SKM-1 treated with dmso at 0.1 percent for 144 hours (cell line): ENCODE results near the gene SNX33.
"Not testable (repeated sequence)": the region's sequence is repeated elsewhere in the genome, so short reads cannot be mapped to it uniquely, and the experiment has no call there.

ENCODE experiments used
- DNase-seq: peaks from one replicate; lab custom pipeline; 2025; ENCODE audit not compliant: unreplicated experiment; lab: John Stamatoyannopoulos, UW

Gene SNX33

DNA sequence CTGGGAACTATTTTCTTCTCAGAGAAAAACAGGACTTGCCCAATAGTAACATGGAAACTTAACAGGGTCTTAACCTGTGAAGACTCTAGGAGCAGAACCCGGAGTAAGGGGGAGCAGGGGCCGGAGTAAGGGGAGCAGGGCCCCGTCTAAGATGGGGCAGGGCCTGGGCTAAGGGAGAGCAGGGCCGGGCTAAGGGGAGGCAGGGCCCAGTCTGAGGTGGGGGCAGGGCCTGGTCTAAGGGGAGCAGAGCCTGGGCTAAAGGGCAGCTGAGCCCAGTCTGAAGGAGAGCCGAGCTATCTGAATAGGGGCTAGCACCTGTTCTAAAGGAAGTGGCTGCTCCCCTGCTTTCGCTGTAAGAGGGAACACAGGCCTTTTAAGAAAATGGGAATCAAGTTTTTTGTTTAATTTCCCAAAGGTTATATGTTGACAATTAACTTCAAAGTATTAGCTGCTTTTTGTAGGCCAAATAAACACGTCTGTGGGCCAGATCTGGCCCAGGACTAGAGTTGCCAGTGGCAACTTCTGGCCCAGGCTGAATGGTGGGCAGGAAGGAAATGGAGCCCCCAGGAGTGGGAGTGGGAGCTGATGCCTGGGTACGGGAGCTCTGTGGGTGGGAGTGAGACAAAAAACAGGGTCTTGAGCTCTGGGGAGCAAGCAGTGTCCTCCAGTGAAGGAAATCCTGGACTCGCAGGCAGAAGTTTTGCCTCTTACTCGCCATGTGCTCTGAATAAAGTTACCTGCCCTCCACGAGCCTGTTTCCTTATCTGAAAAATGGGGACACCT lies 32.5 kb downstream of the SNX33 start:
- DNase-seq = no peak

DNA sequence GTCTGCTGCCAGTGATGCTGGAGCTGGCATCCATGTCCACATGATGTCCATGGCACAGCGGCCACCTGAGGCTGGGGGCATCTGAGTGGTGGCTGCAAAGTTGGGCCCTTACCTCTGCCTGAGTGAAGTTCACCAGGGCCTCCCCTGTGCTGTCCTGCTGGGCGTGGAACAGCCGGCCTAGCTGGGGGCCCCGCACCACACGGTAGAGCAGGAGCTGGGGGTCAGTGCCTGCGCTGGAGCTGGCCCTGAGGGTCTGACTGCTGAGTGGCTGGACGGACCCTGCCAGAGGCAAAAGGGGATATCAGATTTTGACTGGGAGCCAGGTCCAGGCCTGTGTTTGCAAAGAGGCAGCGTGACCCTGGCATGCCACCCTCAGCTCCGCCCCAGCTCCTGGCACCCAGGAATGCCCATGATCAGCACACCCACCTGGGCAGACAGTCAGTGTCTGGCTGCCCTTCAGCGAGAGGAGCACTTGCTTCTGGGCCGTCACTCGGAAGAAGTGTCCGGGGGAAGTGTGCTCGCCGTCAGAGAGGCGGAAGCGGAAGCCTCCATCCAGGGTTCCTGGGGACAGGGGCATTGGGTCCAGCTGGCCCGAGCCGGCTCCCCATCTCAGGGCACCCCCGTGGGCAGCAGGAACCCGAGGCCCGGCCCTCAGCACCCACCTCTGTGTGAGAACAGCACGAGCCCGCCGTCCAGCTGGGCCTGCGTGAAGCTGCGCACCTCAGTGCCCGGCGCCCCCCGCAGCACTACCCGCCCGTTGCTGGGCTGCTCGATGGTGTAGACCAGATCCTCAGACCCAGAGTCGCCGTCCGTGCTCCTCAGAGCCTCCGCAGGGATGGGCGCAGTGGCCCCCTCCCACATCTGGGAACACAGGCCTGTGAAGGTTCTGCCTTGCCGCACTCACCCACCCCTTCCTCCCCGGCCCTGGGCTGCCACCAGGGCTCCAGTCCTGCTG lies 34.7 kb downstream of the SNX33 start:
- no peak for DNase-seq

DNA sequence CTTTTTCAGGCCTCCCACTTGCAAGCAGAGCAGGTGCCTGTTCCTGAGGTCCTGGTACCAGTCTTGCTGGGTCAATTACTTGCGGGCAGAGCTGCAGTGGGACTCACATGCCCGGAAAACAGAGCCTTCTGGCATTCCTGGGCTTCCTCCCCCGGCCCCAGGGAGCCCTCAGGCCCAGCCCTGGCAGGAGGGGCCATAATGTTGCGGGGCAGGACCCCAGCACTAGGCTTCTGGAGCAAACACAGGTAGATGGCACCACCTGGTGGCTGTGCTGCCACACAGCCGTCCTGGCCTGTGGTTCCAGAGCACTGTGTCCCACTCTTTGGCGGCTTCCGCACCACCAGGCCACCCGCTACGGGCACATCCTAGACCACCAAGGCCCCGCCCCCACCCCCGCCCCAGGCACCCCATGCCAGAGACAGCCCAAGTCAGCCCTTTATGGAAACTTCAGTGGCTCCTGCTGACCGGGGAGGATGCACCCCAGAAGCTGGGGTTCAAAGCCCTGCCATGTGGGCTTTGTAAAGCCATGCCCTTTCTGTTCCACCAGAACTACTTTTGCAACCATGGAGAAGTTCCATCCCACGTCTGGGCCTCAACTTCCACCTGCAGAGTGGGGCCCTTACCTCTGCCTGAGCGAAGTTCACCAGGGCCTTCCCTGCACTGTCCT lies 36.1 kb downstream of the SNX33 start:
- peak; percentile 33 for DNase-seq

DNA sequence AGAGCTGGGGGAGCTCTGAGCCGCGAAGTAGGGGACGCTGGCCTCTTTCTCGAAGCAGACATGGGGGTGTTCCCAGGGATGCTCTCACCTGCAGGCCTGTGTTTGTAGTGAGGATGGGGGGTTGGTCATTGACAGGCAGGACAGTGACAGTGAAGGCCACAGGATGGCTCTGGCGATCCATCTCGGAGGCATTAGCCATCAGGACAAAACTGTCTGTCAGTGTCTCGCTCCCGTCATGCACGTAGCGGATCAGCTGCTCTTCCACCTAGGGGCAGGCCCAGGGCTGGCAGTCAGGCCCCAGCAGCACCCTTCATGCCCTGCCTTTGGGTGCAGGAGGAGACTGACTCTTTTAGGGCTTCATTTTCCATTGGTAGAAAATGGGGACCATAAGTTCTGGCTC lies 36.9 kb downstream of the SNX33 start:
- no peak for DNase-seq

DNA sequence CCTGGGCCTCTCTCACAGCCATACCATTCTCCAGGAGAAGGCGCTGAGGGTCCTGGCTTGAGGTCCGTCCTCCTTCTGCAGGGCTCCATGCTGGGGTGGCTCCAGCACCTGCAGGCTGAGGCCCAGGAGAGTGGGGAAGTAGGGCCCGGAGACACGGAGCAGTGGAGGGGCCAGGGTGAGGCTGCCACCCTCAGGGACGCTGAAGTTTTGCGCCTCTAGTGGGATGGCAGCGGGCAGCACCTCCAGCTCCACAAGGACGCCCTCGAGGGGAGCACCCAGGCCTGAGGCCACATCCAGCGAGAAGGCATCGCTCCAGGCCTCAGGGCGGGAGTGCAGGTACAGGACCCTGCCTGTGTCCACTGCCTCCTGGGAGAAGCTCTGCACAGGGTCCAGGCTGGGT lies 37.5 kb downstream of the SNX33 start:
- DNase-seq = no peak

DNA sequence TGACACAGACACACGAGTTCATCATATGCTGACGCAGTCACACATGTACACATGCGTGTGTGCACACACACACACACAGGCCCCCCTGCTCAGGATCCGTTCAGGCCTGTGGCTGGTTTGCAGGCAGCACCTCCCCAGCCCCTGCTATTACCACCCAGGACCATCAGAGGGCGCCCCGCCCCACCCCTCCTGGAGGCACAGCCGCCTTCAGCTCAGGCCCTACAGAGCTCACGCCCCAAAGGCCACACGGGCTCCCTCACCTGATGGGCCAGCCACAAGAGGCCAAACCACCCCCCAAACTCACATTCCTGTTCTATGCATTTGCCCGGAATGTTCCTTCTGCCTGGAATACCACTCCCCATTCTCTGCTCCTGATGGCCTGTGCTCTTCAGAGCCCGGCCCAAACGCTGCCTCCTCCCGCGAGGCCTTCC lies 38.5 kb downstream of the SNX33 start:
- peak; percentile 62 for DNase-seq

DNA sequence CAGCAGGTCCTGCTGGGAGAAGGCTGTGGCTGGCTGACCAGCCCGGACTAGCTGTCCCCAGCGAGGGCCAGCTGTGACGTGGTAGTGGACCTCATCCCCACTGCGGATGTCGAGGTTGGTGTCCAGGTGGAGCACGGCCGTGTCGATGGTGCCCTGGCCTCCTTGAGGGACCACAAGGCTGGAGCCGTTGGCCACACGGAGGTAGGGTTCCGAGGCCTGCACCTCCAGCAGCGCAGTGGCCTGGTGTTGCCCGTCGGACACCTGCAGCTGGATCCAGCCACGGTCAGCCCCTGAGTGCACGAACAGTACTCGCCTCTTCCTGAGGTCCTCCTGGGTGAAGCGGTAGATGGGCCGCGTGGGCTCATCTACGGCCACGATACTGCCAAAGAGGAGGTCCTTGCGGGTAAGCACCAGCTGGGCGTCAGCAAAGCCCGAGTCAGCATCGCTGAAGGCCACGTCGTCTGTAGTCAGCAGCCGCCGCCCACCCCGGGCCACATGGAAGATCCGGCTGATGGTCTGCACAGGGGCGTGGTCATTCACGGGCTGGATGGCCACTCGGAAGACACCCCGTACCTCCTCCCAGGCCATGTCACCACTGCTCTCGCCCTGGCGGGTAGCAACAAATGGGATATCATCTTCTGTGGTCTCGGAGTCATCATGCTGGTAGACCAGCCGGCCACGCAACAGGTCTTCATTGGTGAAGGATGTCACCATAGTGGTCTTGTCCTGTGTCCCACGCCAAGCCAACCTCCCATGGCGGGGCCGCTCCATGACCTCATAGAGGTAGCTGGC lies 40.0 kb downstream of the SNX33 start:
- DNase-seq = no peak

DNA sequence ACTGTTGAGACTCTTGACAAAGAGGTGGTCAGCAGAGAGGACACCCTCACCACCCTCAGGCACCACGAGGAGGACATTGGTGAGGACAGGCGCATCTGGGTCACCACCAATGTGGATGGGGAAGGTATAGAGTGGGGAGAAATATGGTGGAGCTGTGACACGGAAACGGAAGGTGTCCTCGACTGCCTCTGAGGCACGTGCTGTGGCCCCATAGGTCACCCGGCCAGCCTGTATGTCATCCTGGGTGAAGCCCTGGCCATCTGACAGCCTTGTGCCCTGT lies 40.5 kb downstream of the SNX33 start:
- no peak for DNase-seq

DNA sequence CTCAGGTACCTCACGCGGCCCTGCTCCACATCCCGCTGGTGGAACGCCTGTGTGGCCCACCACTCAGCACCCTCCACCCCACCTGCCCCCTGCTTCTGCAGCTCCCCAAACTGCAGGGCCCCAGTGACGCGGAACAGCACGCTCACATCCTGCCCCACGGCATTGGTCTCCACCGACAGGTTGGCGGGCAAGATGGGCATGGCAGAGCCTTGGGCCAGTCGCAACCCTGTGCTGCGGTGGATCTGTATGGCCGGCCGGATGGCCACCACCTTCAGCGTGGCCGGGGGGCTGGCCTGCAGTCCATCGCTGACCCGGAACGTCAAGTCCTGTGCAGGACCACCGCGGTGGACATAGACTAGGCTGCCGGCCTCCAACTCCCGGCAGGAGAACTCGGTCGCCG lies 41.1 kb downstream of the SNX33 start:
- no peak for DNase-seq

DNA sequence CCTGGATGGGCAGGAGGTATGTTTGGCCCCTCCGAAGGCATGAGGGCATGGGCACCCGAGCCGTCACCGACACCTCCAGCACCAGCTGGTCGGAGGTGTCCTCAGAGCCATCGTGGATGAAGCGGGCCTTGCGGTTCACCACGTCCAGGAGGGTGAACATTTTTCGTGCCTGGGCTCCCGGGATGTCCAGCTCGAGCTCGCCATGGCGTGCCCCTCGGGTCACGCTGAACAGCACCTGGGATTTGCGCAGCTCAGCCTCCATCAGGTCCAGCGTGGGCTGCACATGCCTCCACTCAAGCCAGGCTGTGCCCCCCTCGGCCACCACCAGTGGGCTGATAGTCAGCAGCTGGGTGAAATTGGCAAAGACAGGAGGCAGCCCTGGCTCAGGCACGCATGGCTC lies 41.7 kb downstream of the SNX33 start:
- DNase-seq = not testable (repeated sequence)

DNA sequence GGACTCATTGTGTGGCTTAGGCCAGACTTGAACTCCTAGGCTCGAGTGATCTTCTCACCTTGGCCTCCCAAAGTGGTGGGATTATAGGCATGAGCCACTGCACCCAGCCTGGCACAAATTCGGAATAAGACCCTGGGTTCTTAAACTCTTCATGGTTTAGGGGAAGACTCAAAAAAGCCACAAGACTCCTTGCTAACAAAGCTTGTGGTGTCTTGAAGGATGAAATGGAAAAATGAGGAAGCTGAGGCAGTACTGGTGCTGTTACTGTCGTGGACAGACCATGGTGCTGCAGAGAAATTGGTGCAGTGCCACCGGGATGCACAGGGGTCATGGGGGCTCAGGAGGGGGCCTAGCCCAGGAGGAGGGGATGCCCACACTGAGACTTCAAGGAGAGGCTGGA lies 44.6 kb downstream of the SNX33 start:
- peak; percentile 36 for DNase-seq

DNA sequence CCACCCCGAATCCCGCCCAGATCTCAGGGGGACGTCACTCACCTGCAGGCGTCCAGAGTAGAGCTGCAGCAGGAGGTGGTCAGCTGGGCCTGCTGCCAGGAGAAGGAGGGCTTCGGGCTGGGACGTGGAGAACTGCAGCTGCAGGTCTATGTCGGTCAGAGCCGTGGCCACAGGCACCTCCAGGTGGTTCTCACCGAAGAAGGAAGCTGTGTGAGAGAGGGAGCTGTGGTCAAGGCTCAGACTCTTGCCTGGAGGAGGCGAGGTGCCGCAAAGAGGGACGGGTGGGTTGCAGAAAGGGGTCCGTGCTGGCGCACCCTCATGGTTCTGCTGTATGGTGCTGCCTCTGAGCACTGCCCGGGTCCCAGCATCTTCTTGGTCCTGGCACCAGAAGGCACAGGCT lies 45.3 kb downstream of the SNX33 start:
- DNase-seq = not testable (repeated sequence)

DNA sequence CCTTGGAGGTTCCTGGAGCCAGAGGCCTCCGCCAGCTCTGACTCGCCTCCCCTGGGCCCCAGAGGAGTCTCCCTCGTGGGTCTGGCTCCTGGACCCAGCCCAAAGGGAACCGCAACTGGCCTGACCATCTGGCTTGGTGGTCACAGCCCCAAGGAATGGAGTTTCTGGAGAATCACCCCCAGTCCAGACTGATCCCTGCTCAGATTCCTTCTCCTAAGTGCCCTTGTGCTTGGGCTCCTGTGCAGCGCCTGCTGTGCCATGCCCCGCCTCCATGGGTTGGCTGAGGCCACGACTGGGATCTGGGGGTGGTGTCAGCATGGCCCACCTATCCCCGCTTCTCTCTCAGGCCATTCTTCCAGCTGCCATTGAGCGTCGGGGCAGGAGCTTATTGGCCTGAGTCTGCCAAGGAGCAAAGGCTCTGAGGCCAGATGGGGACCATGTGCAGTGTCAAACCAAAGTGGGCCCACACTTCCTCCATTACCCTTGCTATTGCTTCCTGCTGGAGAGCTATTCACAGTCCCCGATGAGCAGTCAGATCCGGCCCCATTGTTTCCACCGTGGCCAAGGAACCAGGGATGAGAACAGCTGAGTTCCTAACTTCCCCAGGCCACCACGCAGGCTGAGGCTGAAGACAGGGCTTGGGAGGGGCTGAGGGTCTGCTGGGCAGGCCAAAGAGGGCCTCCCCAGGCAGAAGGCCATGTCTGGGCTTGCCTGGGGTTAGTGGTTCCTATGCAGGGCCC lies 46.0 kb downstream of the SNX33 start:
- peak; percentile 56 for DNase-seq

DNA sequence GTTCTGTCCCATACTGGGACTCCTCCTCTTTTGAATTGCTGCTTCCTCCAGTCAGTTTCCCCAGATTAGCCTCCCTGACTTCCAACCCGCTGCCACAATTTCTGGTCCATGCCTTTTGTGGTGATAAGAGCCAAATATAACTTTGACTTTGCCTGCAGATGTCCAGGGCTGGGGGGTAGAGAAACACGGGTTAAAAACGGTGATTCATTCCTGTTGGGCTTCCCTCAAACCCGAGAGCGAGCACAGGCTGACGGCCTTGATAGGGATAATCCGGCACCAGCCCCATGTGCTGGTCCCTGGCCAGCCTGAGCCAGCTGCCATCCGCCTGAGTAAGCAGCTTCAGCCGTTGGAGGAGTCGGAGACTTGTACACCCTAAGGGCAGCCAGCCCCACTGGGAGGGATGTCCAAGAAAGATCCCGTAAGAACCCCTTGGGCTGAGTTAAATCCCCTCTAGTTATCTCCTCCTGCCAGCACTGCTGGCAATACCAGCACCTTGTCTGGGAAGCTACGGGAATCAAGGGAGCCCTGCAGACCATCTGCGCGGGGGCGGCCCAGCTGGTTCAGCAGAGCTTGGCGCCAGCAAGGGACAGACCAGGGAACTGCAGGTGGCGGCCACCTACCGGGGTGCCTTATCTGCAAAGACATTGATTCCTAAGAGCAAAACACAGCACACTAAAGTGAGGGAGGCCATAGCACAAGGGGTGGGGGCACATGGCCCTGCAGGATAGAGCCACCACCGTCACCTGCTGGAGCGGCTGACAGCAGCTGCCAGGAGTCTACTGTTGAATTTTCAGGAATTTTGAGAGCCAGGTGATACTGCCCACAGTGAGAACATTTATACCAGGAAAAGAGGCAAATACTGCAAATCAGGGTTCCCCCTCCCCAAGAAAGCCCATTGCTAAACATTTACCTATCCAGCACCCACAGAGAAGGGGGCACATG lies 46.8 kb downstream of the SNX33 start:
- peak; percentile 56 for DNase-seq

DNA sequence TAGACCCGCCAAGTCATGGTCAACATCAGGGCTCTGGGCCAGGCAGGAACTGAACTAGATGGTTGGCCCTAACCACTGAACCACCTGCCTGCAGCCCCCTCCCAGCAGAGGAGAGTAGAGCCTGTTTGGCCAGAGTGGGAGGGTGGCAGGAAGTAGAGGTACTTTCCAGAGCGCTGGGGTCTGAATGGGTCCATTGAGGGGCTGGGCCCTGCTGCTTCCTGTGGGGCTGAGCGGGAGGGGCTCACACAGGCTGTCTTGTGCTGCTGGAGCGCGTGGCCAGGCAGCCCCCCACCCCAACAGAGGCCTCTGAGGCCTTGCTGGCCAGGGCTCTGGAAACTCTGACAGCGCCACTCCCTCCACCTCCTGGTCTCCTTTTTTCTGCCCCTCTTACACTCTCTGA lies 47.5 kb downstream of the SNX33 start:
- no peak for DNase-seq

DNA sequence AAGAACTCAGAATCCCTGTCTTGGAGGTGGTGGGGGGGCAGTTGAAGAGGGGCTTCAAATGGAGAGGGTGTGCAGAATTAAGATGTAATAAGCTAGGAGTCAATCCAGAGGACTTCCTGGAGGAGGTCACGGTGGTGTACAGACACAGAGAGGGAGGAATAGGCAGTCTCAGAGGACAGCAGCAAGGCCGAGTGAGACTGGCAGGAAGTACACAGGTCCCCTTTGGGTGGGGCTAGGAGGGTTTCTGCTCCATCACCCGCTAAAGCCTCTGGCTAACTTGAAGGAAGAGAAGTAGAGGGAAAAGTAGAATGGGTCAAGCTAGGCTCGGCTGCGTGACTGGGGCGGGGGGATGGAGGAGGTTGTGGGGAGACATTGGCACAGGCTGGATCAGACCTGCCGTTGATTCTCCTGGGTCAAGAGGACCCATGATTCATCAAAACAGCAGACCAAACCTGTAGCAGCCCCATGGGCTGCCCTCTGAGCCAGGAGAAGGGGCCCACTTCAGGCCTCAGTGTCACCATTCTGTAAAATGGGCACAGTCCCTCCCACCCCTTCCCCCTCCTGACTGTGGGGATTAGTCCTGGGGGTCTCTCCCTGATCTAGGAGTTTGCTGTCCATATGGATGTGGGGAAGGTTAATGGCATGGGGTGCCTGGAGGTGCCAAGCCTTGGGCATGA lies 48.1 kb downstream of the SNX33 start:
- no peak for DNase-seq

DNA sequence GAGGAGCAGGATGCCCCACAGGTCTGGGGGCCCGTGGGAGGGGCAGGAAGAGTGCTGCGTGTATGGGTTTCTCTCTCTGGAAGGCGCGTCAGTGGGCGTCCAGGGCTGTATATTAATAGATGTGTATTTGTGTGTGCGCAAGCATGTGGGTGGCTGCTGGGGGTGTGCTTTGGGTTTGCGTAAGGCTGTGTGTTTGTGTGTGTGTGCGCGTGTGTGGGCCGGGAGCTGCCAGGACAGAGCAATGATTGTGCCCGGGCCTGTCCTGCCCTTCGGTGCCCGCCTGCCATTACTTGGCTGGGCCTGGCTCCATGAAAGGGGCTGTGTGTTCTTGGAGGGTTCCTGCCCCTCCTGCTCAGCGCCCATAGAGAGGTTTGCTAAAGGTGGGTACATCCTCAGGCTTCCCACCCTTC lies 48.6 kb downstream of the SNX33 start:
- no peak for DNase-seq

DNA sequence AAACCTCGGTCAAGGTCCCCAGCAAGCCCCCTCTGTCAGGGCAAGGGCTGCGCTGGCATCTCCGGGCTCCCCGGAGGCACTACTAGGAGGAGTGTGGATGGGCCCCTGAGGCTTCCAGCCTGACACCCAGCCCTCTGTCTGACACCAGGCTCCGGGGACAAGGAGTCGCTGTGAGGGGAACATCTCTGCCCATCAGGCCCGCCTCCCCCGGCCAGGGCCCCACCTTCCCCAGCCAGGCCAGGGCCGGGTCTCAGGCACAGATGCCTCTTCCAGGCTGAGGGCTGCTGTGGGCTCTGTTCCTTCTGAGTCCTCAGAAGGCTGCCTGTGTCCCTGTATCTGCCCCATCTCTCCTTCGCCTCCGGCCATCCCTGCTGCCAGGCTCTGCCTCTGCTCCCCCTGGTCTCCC lies 49.1 kb downstream of the SNX33 start:
- DNase-seq = no peak

DNA sequence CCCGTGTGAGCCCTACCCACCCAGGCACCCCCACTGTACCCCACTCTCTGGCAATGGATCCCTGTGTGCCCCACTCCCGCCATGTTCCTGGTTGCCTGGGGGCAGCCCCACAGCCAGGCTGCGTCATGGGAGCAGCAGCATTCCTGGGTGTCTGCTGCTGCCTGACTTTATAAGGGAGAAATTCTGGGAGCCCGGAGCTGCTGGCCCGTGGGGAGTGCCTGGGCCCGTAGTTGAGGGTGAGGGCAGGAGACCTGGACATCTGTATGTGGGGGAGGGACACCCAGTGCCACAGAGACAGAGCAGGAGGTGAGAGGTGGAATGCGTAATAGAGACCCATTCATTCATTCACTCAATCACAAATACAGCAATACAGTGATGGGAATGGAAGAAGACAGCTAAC lies 49.8 kb downstream of the SNX33 start:
- no peak for DNase-seq
